ENCODE results near the gene KANK4.

GRCh38 chr1:62341615-62342014, 22.4 kb upstream of the KANK4 start:
- TF ChIP-seq RAD21 (IDR thresholded peaks at IDR 0.05; ENCODE audit: low read length), result no peak
- no peak for TF ChIP-seq CTCF (conservative IDR thresholded peaks at IDR 0.05; ENCODE audit: low read depth, low read length)
- TF ChIP-seq SMC3 (IDR thresholded peaks at IDR 0.05; ENCODE audit: low read depth, low read length), result no peak
- TF ChIP-seq RCOR1 (IDR thresholded peaks at IDR 0.05; ENCODE audit: insufficient replicate concordance, low read length), result no peak
- TF ChIP-seq POLR2A (IDR thresholded peaks at IDR 0.05; ENCODE audit: low read depth, low read length), result no peak
- TF ChIP-seq CEBPB (IDR thresholded peaks at IDR 0.05; ENCODE audit: low read depth, low read length), result no peak
- no peak for TF ChIP-seq USF2 (IDR thresholded peaks at IDR 0.05; ENCODE audit: low read depth, low read length)
- no peak for TF ChIP-seq MAFK (IDR thresholded peaks at IDR 0.05; ENCODE audit: low read depth, low read length)
- no peak for TF ChIP-seq RFX5 (IDR thresholded peaks at IDR 0.05; ENCODE audit: low read depth, low read length)
- no peak for TF ChIP-seq ELK1 (IDR thresholded peaks at IDR 0.05; ENCODE audit: borderline replicate concordance, low read depth, low read length)
- TF ChIP-seq FOS (IDR thresholded peaks at IDR 0.05; ENCODE audit: low read depth, low read length), result no peak
- TF ChIP-seq CHD1 (IDR thresholded peaks at IDR 0.05; ENCODE audit: low read depth, low read length), result no peak

All from IMR-90 (cell line).